Fibroblast of lung (primary cell): ENCODE measurements around the gene FGF14.

Experiments
- CTCF ChIP-seq, 2 donors: IDR thresholded peaks in 1 of 2; conservative IDR thresholded peaks in 1 of 2; 1 replicate in 1 of 2; 2 replicates in 1 of 2; pipeline ENCODE4 v1.5.1; 2011 to 2012; ENCODE audit warnings: low read length in 2 of 2, control low read depth in 1 of 2, inconsistent platforms in 1 of 2, low read depth in 1 of 2, mild to moderate bottlenecking in 1 of 2
- EZH2 ChIP-seq: IDR thresholded peaks from 2 replicates; pipeline ENCODE4 v1.5.1; 2012; ENCODE audit warnings: low read length, control low read depth, mild to moderate bottlenecking; ENCODE audit errors: missing control alignments

DNA sequence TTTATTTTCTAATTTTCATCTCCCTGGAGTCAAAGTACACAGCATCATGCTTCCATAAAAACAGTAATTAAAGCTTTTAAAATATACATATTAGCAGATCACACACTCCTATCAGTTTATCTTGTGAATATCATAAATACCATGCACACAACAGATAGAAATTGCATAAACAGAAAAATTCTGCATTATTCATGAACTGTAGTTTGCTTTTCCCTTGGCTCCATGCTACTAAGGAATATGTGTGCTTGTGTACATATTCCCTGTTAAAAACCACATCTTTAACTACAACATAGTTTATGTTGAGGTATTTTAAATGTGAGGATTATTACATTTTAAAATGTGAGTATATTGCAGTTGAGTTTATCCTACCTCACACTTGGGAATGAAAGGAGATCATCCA lies 193.5 kb downstream of the FGF14 start:
- no peak for TF ChIP-seq CTCF (conservative IDR thresholded peaks at IDR 0.05 in 1 of 2, IDR thresholded peaks at IDR 0.05 in 1 of 2; ENCODE audit: low read depth in 1 of 2, low read length in 2 of 2)
- no peak for TF ChIP-seq EZH2
